Thyroid gland (tissue), 4 donors: ENCODE results near the gene DGCR2.

Source experiments
- POLR2A ChIP-seq, 2 donors: fragments of 450-650 bp; IDR thresholded peaks; one replicate each; pipeline ENCODE4 v1.6.1; 2017; ENCODE audit warnings: antibody characterized with exemption in 2 of 2, mild to moderate bottlenecking in 2 of 2, moderate library complexity in 1 of 2
- TF ChIP-seq, protein P1 (sequence below), 6 experiments: fragments of 200-600 bp in 3 of 6; fragments of 450-650 bp in 3 of 6; sonication (generic) in 3 of 6; IDR thresholded peaks; one replicate each; pipeline ENCODE4 v1.5.1; 2016 to 2019; ENCODE audit warnings: antibody characterized with exemption in 6 of 6, mild to moderate bottlenecking in 2 of 6, inconsistent platforms in 1 of 6, moderate library complexity in 1 of 6

DNA sequence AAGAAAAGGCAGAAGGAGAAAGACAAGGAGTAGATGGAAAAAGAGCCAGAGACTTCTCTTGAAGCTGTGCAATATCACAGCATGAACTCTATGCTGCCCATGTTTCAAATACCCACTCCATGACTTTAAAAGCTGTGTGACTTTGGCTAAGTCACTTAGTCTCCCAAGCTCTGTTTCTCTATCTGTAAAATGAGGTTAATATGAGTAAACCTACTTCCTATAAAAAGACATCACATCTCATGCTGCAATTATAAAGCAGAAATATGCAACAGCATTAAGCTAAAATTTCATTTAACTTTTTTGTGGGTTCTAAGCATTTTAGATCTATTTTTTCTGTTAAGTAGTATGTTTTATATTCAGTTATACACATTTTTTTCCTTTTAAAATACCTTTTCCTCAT, 11.6 kb downstream of the DGCR2 start:
- TF ChIP-seq, protein P1, sequence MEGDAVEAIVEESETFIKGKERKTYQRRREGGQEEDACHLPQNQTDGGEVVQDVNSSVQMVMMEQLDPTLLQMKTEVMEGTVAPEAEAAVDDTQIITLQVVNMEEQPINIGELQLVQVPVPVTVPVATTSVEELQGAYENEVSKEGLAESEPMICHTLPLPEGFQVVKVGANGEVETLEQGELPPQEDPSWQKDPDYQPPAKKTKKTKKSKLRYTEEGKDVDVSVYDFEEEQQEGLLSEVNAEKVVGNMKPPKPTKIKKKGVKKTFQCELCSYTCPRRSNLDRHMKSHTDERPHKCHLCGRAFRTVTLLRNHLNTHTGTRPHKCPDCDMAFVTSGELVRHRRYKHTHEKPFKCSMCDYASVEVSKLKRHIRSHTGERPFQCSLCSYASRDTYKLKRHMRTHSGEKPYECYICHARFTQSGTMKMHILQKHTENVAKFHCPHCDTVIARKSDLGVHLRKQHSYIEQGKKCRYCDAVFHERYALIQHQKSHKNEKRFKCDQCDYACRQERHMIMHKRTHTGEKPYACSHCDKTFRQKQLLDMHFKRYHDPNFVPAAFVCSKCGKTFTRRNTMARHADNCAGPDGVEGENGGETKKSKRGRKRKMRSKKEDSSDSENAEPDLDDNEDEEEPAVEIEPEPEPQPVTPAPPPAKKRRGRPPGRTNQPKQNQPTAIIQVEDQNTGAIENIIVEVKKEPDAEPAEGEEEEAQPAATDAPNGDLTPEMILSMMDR (IDR thresholded peaks at IDR 0.05), result no peak
- TF ChIP-seq POLR2A (IDR thresholded peaks at IDR 0.05), result no peak
